ENCODE data around the gene DRC7.

The DRC7 gene

GRCh38 chr16:57685633-57686032 lies 9.0 kb upstream of the DRC7 start:
- Histone ChIP-seq H3K36me3 (no peaks in the 10 kb centered on the region), H3K27me3 (peaks cover 0 to 33% of the 10 kb centered on the region in 2 donors), H3K9me3 (no peaks in the 10 kb centered on the region), H3K4me1 (no peaks in the 10 kb centered on the region), H3K4me3 (no peak overlapping the region), H3K27ac (no peak overlapping the region)
- DNase-seq: no peak
- TF ChIP-seq, protein P1, sequence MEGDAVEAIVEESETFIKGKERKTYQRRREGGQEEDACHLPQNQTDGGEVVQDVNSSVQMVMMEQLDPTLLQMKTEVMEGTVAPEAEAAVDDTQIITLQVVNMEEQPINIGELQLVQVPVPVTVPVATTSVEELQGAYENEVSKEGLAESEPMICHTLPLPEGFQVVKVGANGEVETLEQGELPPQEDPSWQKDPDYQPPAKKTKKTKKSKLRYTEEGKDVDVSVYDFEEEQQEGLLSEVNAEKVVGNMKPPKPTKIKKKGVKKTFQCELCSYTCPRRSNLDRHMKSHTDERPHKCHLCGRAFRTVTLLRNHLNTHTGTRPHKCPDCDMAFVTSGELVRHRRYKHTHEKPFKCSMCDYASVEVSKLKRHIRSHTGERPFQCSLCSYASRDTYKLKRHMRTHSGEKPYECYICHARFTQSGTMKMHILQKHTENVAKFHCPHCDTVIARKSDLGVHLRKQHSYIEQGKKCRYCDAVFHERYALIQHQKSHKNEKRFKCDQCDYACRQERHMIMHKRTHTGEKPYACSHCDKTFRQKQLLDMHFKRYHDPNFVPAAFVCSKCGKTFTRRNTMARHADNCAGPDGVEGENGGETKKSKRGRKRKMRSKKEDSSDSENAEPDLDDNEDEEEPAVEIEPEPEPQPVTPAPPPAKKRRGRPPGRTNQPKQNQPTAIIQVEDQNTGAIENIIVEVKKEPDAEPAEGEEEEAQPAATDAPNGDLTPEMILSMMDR (IDR thresholded peaks at IDR 0.05): no peak
- intact Hi-C loops (cut with DNase I; ENCODE audit: low total_unique reads): no loop called here

DNA sequence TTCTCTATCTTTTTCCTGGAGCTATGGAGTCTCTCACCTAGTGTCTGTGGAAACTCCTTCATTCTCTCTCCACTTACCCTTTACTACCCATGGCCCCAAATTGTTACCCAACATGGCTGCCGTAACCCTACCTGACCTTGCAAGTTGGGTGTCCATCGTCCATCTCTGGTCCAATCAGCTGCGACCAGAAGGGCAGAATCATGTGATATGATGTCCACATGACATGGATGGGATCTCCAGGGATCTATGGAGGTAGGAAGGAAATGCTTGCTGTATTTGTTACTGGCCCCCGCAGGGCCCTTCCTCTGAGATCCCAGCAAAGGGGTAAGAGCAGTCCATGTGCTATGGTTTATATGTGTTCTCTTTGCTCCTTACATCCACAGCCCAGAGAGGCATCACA lies 8.0 kb upstream of the DRC7 start:
- intact Hi-C loops (cut with DNase I; ENCODE audit: low total_unique reads): no loop called here
- H3K27ac ChIP-seq: no peak overlapping the region

DNA sequence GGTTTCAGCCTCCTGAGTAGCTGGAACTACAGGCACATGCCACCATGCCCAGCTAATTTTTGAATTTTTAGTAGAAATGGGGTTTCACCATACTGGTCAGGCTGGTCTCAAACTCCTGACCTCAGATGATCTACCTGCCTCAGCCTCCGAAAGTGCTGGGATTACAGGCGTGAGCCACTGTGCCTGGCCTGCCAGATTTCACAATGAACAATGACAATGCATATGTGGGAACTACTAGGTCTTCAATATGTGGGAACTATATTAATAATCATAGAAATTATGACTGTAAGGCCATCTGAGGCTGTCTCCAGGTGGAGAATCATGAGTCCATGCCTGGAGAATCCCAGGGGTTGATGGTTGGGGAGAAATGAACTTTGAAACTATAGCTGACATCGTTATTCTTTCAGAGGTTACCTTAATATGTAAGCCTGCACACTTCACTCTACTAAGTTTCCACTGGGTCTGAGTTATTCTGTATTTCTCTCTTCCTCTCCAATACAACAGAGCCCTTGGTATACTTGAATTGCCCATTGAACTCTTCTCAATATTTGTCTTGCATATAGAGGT lies 7.2 kb upstream of the DRC7 start:
- Histone ChIP-seq H3K4me1 (no peaks in the 10 kb centered on the region), H3K27me3 (peaks cover 0 to 24% of the 10 kb centered on the region in 2 donors), H3K4me3 (no peak overlapping the region), H3K36me3 (no peaks in the 10 kb centered on the region), H3K27ac (no peak overlapping the region), H3K9me3 (no peaks in the 10 kb centered on the region)
- no peak for DNase-seq
- TF ChIP-seq, protein P1 (IDR thresholded peaks at IDR 0.05): no peak
- intact Hi-C loops (cut with DNase I; ENCODE audit: low total_unique reads): no loop called here

More for the DNA sequence above, 8.0 kb upstream of the DRC7 start:
- TF ChIP-seq, protein P1 (IDR thresholded peaks at IDR 0.05): no peak
- no peaks in the 10 kb centered on the region for H3K36me3 ChIP-seq
- H3K4me3 ChIP-seq: no peak overlapping the region
- H3K27me3 ChIP-seq: peaks cover 0 to 31% of the 10 kb centered on the region in 2 donors
- peak in 1 of 2 donors; percentile 9 for DNase-seq
- H3K4me1 ChIP-seq: no peaks in the 10 kb centered on the region
- no peaks in the 10 kb centered on the region for H3K9me3 ChIP-seq

DNA sequence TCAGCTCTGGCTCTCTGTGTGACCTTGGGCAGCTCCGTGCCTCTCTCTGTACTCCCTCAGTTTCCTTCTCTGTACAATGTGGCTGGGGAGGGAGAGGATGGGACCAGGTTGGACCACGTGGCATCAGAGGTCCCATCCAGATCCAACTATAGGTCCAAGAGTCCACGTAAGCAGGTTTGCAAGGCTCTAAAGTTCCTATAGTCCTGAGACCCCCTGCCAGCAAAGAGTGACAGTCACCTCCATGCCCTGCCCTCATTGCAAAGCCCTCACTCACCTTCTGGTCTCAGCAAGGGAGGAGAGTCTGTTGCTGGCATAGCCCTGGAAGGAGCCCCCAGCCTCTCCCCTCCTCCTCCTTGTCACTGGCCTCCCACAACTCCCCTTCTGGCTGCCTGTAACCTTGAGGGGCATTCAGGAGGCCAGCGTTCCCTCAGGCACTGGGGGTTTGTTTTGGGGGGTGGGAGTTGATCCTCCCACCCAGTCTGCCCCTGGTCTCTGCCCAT lies 6.1 kb upstream of the DRC7 start:
- H3K9me3 ChIP-seq: no peaks in the 10 kb centered on the region
- intact Hi-C loops (cut with DNase I; ENCODE audit: low total_unique reads): no loop called here
- peak in 1 of 2 donors; percentile 34 for DNase-seq

DNA sequence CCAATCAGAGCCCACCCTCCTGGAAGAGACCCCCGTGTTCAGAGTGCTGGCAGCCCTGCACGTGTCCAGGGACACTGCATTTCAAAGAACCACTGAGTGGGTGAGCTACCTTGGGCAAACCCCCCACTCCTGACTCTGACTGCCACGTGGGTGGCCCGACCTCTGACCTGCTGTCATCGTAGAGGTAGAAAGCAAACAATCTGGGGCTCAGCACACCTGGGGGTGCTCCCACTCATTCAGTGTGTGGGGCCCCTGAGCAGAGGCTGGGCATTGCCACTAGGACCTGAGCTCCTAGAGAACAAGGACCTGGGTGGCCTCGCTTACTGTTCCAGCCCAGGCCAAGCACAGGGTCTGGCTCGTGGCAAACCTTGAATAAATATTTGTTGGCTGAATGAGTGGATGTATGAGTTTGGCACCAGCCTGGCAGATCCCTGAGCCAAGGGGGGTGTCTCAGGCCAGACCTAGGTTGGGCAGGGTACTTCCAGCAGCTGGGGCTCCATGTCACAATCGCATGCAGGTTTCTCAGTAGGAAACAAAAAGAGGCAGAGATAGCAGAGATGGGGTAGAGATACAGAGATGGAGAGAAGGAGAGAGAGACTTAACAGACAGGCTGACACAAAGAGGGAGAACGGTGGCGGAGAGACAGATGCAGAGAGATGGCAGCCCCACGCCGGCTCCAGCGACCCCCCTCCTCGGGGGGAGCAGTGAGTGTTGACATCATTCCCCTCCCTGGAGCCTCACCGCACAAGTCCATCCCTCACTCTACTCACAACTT lies 5.4 kb upstream of the DRC7 start:
- Histone ChIP-seq H3K27ac (no peak overlapping the region), H3K4me3 (no peak overlapping the region), H3K9me3 (no peaks in the 10 kb centered on the region), H3K4me1 (no peaks in the 10 kb centered on the region), H3K36me3 (no peaks in the 10 kb centered on the region), H3K27me3 (peaks cover 0 to 20% of the 10 kb centered on the region in 2 donors)
- TF ChIP-seq, protein P1 (IDR thresholded peaks at IDR 0.05): no peak
- peak in 1 of 2 donors; percentile 20 for DNase-seq
- intact Hi-C loops (cut with DNase I; ENCODE audit: low total_unique reads): no loop called here

More for the DNA sequence above, 6.1 kb upstream of the DRC7 start:
- TF ChIP-seq, protein P1 (IDR thresholded peaks at IDR 0.05): no peak
- H3K36me3 ChIP-seq: no peaks in the 10 kb centered on the region
- peaks cover 0 to 20% of the 10 kb centered on the region in 2 donors for H3K27me3 ChIP-seq
- no peaks in the 10 kb centered on the region for H3K4me1 ChIP-seq
- no peak overlapping the region for H3K27ac ChIP-seq
- no peak overlapping the region for H3K4me3 ChIP-seq
